Endodermal cell (in vitro differentiated cells): ENCODE measurements around the gene SGSM2. TPM values are rescaled to one million over a fixed set of nuclear protein-coding genes. Genes with fewer than 3 reads are reported as not detected.

Source experiments
- DNase-seq: peaks from one replicate; pipeline ENCODE4 v3.0.0-alpha.2; 2017
- H3K27ac ChIP-seq: 2 replicates; pipeline ENCODE4 v1.5.1; 2013; ENCODE audit warnings: mild to moderate bottlenecking, low read depth, low read length, moderate library complexity
- H3K27me3 ChIP-seq: 2 replicates; pipeline ENCODE4 v1.6.1; 2013; ENCODE audit warnings: mild to moderate bottlenecking, low read length, moderate library complexity; ENCODE audit not compliant: insufficient read depth, control insufficient read depth, poor library complexity, severe bottlenecking
- H3K36me3 ChIP-seq: 2 replicates; pipeline ENCODE4 v1.7.0; 2013; ENCODE audit warnings: mild to moderate bottlenecking, low read length, moderate library complexity; ENCODE audit not compliant: control insufficient read depth, insufficient read depth
- H3K4me1 ChIP-seq: one replicate; pipeline ENCODE4 v1.7.0; 2013; ENCODE audit warnings: low read length; ENCODE audit not compliant: control insufficient read depth, insufficient read depth
- H3K4me3 ChIP-seq: 2 replicates; pipeline ENCODE4 v1.5.1; 2013; ENCODE audit warnings: mild to moderate bottlenecking, low read length, moderate library complexity
- H3K9ac ChIP-seq: 2 replicates; pipeline ENCODE4 v1.6.1; 2013; ENCODE audit warnings: mild to moderate bottlenecking, low read length, moderate library complexity; ENCODE audit not compliant: poor library complexity, severe bottlenecking; ENCODE audit errors: extremely low read depth
- H3K9me3 ChIP-seq: 2 replicates; pipeline ENCODE4 v1.6.1; 2013; ENCODE audit warnings: mild to moderate bottlenecking, low read length, moderate library complexity; ENCODE audit not compliant: control insufficient read depth
- H3K27ac Mint-ChIP-seq: 2 replicates; pipeline ENCODE4 v1.8.0; 2020; ENCODE audit warnings: mixed read lengths
- H3K27me3 Mint-ChIP-seq: 2 replicates; pipeline ENCODE4 v1.8.0; 2021; ENCODE audit warnings: mild to moderate bottlenecking, mixed read lengths; ENCODE audit not compliant: insufficient read depth
- H3K36me3 Mint-ChIP-seq: 2 replicates; pipeline ENCODE4 v1.8.0; 2020; ENCODE audit warnings: low read depth, mixed read lengths
- H3K4me1 Mint-ChIP-seq: 2 replicates; pipeline ENCODE4 v1.8.0; 2020; ENCODE audit warnings: mixed read lengths
- H3K4me3 Mint-ChIP-seq: 2 replicates; pipeline ENCODE4 v1.8.0; 2020; ENCODE audit warnings: mild to moderate bottlenecking, moderate library complexity, mixed read lengths
- H3K9me3 Mint-ChIP-seq: 2 replicates; pipeline ENCODE4 v1.8.0; 2020; ENCODE audit warnings: mild to moderate bottlenecking, mixed read lengths
- CTCF ChIP-seq: fragments of 200-600 bp; sonication (generic); conservative IDR thresholded peaks from 2 replicates; pipeline ENCODE4 v1.5.0; 2021; ENCODE audit warnings: antibody characterized with exemption, mild to moderate bottlenecking
- WGBS, 2 experiments: methylation state at CpG; one replicate each; pipeline versions ENCODE4 v1.1.5 to v1.1.7; 2013; ENCODE audit warnings: missing lambda C conversion rate in 2 of 2, mixed read lengths in 1 of 2; ENCODE audit not compliant: insufficient coverage in 1 of 2, insufficient read length in 1 of 2; 5-methylcytosine and 5-hydroxymethylcytosine counted together
- total RNA-seq, 2 donors: library from RNA; stranded (reverse); fragmentation: NEBNext Ultra II Directional in 1 of 2; extraction: Animal tissue kit (Norgen Biotek cat#: 25700) in 1 of 2; gene quantifications; 2 replicates in 1 of 2; 3 replicates in 1 of 2; pipeline ENCODE4 v1.2.1, GENCODE V29; 2021

SGSM2 gene
- total RNA-seq, 2 donors from 2014 or later = 62.5 to 77.3 TPM

- no peak overlapping the region for H3K27ac ChIP-seq
- no peaks in the 10 kb centered on the region for H3K27me3 Mint-ChIP-seq
- DNase-seq = no peak
These were observed 25.6 kb downstream of the SGSM2 start for GRCh38 chr17:2362881-2363280.

GRCh38 chr17:2363318-2363717 is 26.0 kb downstream of the SGSM2 start:
- H3K9me3 Mint-ChIP-seq = no peaks in the 10 kb centered on the region
- Histone ChIP-seq H3K27me3 (no peaks in the 10 kb centered on the region), H3K9ac (no peak overlapping the region), H3K4me3 (no peak overlapping the region), H3K9me3 (no peaks in the 10 kb centered on the region), H3K36me3 (peaks cover 18% of the 10 kb centered on the region), H3K4me1 (no peaks in the 10 kb centered on the region), H3K27ac (no peak overlapping the region)
- no peak overlapping the region for H3K27ac Mint-ChIP-seq
- WGBS, 2 experiments = 94 to 98% methylated on average over 21 of the region's 21 CpGs
- H3K4me1 Mint-ChIP-seq = no peaks in the 10 kb centered on the region
- H3K36me3 Mint-ChIP-seq = peaks cover 11% of the 10 kb centered on the region
- H3K4me3 Mint-ChIP-seq = no peak overlapping the region
- TF ChIP-seq CTCF = no peak
- no peaks in the 10 kb centered on the region for H3K27me3 Mint-ChIP-seq
- DNase-seq = no peak

More at GRCh38 chr17:2362881-2363280, 25.6 kb downstream of the SGSM2 start:
- no peaks in the 10 kb centered on the region for H3K9me3 ChIP-seq
- H3K4me3 Mint-ChIP-seq = no peak overlapping the region
- H3K4me1 ChIP-seq = no peaks in the 10 kb centered on the region
- H3K4me1 Mint-ChIP-seq = no peaks in the 10 kb centered on the region
- no peak overlapping the region for H3K9ac ChIP-seq
- no peak overlapping the region for H3K4me3 ChIP-seq
- H3K36me3 ChIP-seq = peaks cover 18% of the 10 kb centered on the region
- H3K27me3 ChIP-seq = no peaks in the 10 kb centered on the region
- H3K36me3 Mint-ChIP-seq = peaks cover 11% of the 10 kb centered on the region
- WGBS, 2 experiments = 94 to 100% methylated on average over 8 to 14 of the region's 14 CpGs
- no peak for TF ChIP-seq CTCF
- H3K9me3 Mint-ChIP-seq = no peaks in the 10 kb centered on the region
- no peak overlapping the region for H3K27ac Mint-ChIP-seq

- DNase-seq = no peak
- TF ChIP-seq CTCF = no peak
- Mint-ChIP-seq H3K4me3 (no peak overlapping the region), H3K9me3 (no peaks in the 10 kb centered on the region), H3K36me3 (peaks cover 11% of the 10 kb centered on the region), H3K27me3 (no peaks in the 10 kb centered on the region), H3K27ac (no peak overlapping the region), H3K4me1 (no peaks in the 10 kb centered on the region)
- no peaks in the 10 kb centered on the region for H3K9me3 ChIP-seq
- H3K27me3 ChIP-seq = no peaks in the 10 kb centered on the region
- WGBS, 2 experiments = 93 to 96% methylated on average over 21 to 26 of the region's 26 CpGs
- no peak overlapping the region for H3K27ac ChIP-seq
- H3K36me3 ChIP-seq = peaks cover 18% of the 10 kb centered on the region
- H3K4me3 ChIP-seq = no peak overlapping the region
- no peaks in the 10 kb centered on the region for H3K4me1 ChIP-seq
- H3K9ac ChIP-seq = no peak overlapping the region
These were observed 26.8 kb downstream of the SGSM2 start for GRCh38 chr17:2363851-2364762.
